GOT3 (cell line): Measurements from ENCODE around the gene SDCCAG8.

Experiments used
- DNase-seq: peaks from one replicate; lab custom pipeline; 2025; ENCODE audit warnings: mixed read lengths; lab: John Stamatoyannopoulos, UW

Gene SDCCAG8

GRCh38 chr1:243455760-243456651 lies 200.2 kb downstream of the SDCCAG8 start:
- DNase-seq = no peak

GRCh38 chr1:243457363-243457982 lies 201.6 kb downstream of the SDCCAG8 start:
- no peak for DNase-seq

- no peak for DNase-seq
Measured at GRCh38 chr1:243459059-243459458, 203.2 kb downstream of the SDCCAG8 start.

- DNase-seq = no peak
Measured at GRCh38 chr1:243461700-243462099, 205.9 kb downstream of the SDCCAG8 start.

- no peak for DNase-seq
Measured at GRCh38 chr1:243462929-243463697, 207.3 kb downstream of the SDCCAG8 start.

GRCh38 chr1:243465081-243465480 lies 209.2 kb downstream of the SDCCAG8 start:
- DNase-seq = no peak

- DNase-seq = no peak
Measured at GRCh38 chr1:243465738-243466137, 209.9 kb downstream of the SDCCAG8 start.

- no peak for DNase-seq
Measured at GRCh38 chr1:243469497-243469896, 213.7 kb downstream of the SDCCAG8 start.

- DNase-seq = no peak
Measured at GRCh38 chr1:243470502-243470901, 214.7 kb downstream of the SDCCAG8 start.

- DNase-seq = no peak
Measured at GRCh38 chr1:243471026-243471685, 215.3 kb downstream of the SDCCAG8 start.

GRCh38 chr1:243471754-243472745 lies 216.2 kb downstream of the SDCCAG8 start:
- no peak for DNase-seq

GRCh38 chr1:243473227-243474135 lies 217.6 kb downstream of the SDCCAG8 start:
- DNase-seq = no peak

- no peak for DNase-seq
Measured at GRCh38 chr1:243474136-243474881, 218.5 kb downstream of the SDCCAG8 start.

GRCh38 chr1:243474906-243475305 lies 219.1 kb downstream of the SDCCAG8 start:
- no peak for DNase-seq

- no peak for DNase-seq
Measured at GRCh38 chr1:243475966-243476365, 220.1 kb downstream of the SDCCAG8 start.

GRCh38 chr1:243477731-243478290 lies 222.0 kb downstream of the SDCCAG8 start:
- DNase-seq = no peak

GRCh38 chr1:243481101-243481500 lies 225.3 kb downstream of the SDCCAG8 start:
- no peak for DNase-seq

GRCh38 chr1:243482141-243483022 lies 226.5 kb downstream of the SDCCAG8 start:
- DNase-seq = no peak
